Activated CD8-positive, alpha-beta memory T cell treated with anti-CD3 and anti-CD28 coated beads, Interleukin-2, amount 10 ng/mL, durations not matched to agents 7 days and 5 days (primary cell): ENCODE data around the gene PLEKHO2. TPM values are rescaled to one million over a fixed set of nuclear protein-coding genes. Genes with fewer than 3 reads are reported as not detected.

Experiments
- ATAC-seq: fragments of 150-1000 bp; cut with Tn5 transposase; one replicate; pipeline ENCODE4 v1.10.0; 2021; ENCODE audit warnings: moderate library complexity
- CTCF ChIA-PET: fragments of 350-600 bp; sonication (Branson Sonifier 250); formaldehyde crosslinking; loops from one replicate; lab custom pipeline; 2021; ENCODE audit warnings: antibody characterized with exemption; lab: Charles Lee
- DNase-seq: peaks from one replicate; pipeline ENCODE4 v3.0.0-alpha.2; 2020
- H3K27ac Mint-ChIP-seq: one replicate; pipeline ENCODE4 v1.8.0; 2021; ENCODE audit warnings: mild to moderate bottlenecking, mixed read lengths
- H3K27me3 Mint-ChIP-seq: one replicate; pipeline ENCODE4 v1.8.0; 2021; ENCODE audit warnings: mixed read lengths
- H3K36me3 Mint-ChIP-seq: one replicate; pipeline ENCODE4 v1.8.0; 2021; ENCODE audit warnings: mild to moderate bottlenecking, mixed read lengths
- H3K4me1 Mint-ChIP-seq: one replicate; pipeline ENCODE4 v1.8.0; 2021; ENCODE audit warnings: mixed read lengths
- H3K4me3 Mint-ChIP-seq: one replicate; pipeline ENCODE4 v1.8.0; 2021; ENCODE audit warnings: mild to moderate bottlenecking, moderate library complexity, mixed read lengths
- H3K9me3 Mint-ChIP-seq: one replicate; pipeline ENCODE4 v1.8.0; 2022; ENCODE audit warnings: low read depth, mixed read lengths
- total RNA-seq, 2 experiments: library from RNA; stranded (reverse); gene quantifications; one replicate each; pipeline ENCODE4 v1.2.3, GENCODE V29; 2021

The PLEKHO2 gene
- total RNA-seq, 2 experiments from 2014 or later, result 27.8 to 28.4 TPM

DNA sequence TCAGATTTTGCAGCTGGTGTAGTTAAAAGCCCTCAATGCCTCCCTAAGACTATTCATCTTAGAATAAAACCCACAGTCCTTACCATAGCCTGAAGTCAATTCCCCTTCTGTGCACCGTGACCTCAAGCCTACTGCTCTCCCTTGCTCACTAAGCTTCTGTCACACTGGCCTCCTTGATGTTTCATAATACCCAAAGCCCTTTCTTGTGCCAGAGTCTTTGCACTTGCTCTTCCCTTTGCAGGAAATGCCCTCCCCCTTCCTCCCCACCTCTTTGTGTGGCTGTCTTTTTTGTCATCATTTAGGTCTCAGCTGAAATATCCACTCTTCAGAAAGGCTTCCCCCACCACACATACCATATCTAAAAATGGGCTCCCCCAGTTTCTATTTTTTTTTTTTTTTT lies 4.2 kb upstream of the PLEKHO2 start:
- ATAC-seq (no peak), DNase-seq (peak; percentile 70)
- no peaks in the 10 kb centered on the region for H3K27me3 Mint-ChIP-seq
- peaks cover 4% of the 10 kb centered on the region for H3K36me3 Mint-ChIP-seq
- H3K4me1 Mint-ChIP-seq, result peaks cover 46% of the 10 kb centered on the region
- H3K9me3 Mint-ChIP-seq, result no peaks in the 10 kb centered on the region
- H3K27ac Mint-ChIP-seq, result peak overlapping the region; percentile 89
- CTCF ChIA-PET, result interaction anchor here (1.0 to 6.9 kb wide), 11 partner anchors 11 to 194 kb away, joined by 3 to 96 read pairs (median 4); partner anchors contain the start of gene PIF1
- H3K4me3 Mint-ChIP-seq, result peak overlapping the region; percentile 23

DNA sequence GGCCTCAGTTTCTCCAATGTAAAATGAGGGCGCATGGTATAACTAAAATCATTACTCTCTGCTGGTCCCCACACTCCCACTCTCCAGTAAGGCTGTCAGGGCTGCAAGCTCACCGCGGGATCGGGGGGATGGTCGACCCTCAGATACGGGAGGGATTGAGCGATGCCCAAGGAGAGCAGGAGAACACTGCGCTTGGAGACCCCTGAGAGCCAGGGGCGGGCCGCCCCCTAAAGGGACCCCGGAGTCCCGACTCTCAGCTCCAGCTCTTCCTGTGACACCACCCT lies 713 bp upstream of the PLEKHO2 start:
- Mint-ChIP-seq H3K4me3 (peak overlapping the region; percentile 99), H3K27ac (peak overlapping the region; percentile 84), H3K4me1 (peaks cover 68% of the 10 kb centered on the region), H3K36me3 (peaks cover 9% of the 10 kb centered on the region), H3K9me3 (no peaks in the 10 kb centered on the region), H3K27me3 (no peaks in the 10 kb centered on the region)
- DNase-seq (no peak), ATAC-seq (no peak)
- CTCF ChIA-PET, result interaction anchor here (0.7 to 6.9 kb wide), 8 partner anchors 8 to 87 kb away, joined by 3 to 96 read pairs (median 5); partner anchors contain the start of gene PIF1

DNA sequence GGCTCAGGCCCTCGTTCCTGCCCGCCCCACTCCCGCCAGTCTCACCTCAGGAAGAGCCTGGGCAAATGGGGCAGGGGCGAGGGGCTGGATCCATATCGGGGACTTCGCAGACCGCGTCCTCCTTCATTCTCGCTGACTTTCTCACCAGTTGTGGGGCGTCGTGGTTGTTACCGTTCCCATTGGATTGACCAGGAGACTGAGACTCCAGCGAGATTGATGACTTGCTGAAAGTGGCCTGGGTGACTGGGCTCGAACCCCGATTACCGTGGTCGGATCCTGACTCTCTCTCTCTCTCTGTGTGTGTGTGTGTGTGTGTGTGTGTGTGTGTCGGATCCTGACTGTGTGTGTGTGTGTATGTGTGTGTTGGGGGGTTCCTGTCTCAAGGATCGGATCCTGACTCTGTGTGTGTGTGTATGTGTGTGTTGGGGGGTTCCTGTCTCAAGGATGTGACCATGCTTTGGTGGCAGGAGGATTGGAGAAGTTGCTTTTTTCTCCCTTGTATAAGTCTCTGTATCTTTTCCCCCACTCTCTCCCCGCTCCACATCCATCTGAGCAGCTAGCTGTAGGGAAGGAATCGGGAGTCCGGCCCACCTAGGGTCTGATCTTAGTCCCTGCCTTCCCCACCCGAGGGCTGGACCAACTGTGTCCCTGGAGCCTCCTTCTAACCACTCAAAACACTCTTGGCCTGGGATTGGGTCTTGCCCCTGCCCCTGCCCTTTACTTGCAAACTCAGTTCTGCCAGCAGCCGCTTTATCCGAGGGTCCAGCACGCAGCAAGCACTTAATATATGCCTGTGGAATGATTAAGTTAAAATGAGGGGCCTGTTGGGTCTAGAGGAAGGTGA lies 603 bp downstream of the PLEKHO2 start:
- Mint-ChIP-seq H3K27me3 (no peaks in the 10 kb centered on the region), H3K4me1 (peaks cover 70% of the 10 kb centered on the region), H3K4me3 (peak overlapping the region; percentile 99), H3K9me3 (no peaks in the 10 kb centered on the region), H3K27ac (peak overlapping the region; percentile 84), H3K36me3 (peaks cover 11% of the 10 kb centered on the region)
- ATAC-seq (no peak), DNase-seq (no peak)
- CTCF ChIA-PET, result interaction anchor here (1.4 to 3.9 kb wide), 2 partner anchors 51 to 59 kb away, joined by 3 to 27 read pairs; no protein-coding TSS in a partner anchor

DNA sequence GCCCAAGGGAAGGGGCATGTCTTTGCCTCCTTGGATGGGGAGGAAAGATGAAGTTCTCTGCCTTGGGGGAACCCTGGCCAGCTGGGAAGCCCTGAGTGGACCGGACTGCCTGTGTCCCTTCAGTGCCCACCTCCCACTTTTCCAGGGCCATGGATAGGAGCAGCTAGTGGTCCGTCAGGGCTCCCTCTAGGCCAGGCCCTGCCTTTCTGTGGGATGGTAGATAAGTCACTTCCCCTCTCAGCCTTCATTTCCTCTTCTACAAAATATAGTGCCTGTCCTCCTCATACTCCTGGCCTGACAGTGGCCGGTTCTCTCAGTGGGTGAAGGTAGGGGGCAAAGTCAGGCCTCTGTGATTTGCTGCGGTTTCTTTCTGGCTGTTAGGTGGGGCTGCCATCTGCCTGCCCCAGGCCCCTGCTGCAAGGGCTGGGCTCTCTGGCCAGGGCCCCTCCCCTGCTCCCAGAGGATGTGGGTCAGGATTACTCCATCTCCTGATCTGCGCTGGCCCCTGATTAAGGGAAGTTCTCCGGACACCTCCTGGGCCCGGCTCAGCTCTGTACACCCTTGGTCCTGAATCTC lies 1.4 kb downstream of the PLEKHO2 start:
- Mint-ChIP-seq H3K27ac (peak overlapping the region; percentile 84), H3K36me3 (peaks cover 13% of the 10 kb centered on the region), H3K27me3 (no peaks in the 10 kb centered on the region), H3K4me3 (peak overlapping the region; percentile 99), H3K4me1 (peaks cover 68% of the 10 kb centered on the region), H3K9me3 (no peaks in the 10 kb centered on the region)
- DNase-seq (peak; percentile 45), ATAC-seq (no peak)
- CTCF ChIA-PET, result interaction anchor here (1.0 to 3.9 kb wide), 6 partner anchors 40 to 115 kb away, joined by 3 to 27 read pairs (median 3); no protein-coding TSS in a partner anchor

DNA sequence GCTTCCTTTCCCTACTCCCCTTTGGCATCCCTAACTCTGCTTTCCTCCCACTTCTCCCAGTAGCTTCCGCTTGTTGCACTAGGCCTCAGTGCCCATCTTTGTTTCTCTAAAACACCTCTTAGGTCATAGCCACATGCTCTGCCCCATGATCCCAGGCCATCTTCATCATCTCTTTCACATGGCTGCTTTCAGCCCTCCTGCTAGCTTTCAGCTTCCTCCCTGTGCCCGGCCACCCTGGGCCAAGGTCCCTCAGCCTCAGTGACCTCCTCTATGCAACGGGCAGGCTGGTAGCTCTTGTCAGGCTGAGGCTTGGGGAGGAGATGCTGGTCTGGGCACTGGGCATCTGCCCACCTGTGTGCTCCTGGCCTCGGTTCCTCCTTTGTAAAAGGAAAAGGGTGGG lies 2.3 kb downstream of the PLEKHO2 start:
- H3K27me3 Mint-ChIP-seq, result no peaks in the 10 kb centered on the region
- CTCF ChIA-PET, result interaction anchor here (1.0 to 3.9 kb wide), 8 partner anchors 34 to 116 kb away, joined by 3 to 27 read pairs (median 4); partner anchors contain the start of gene ANKDD1A
- peaks cover 63% of the 10 kb centered on the region for H3K4me1 Mint-ChIP-seq
- DNase-seq (no peak), ATAC-seq (no peak)
- H3K27ac Mint-ChIP-seq, result peak overlapping the region; percentile 84
- H3K4me3 Mint-ChIP-seq, result peak overlapping the region; percentile 99
- no peaks in the 10 kb centered on the region for H3K9me3 Mint-ChIP-seq
- H3K36me3 Mint-ChIP-seq, result peaks cover 17% of the 10 kb centered on the region

DNA sequence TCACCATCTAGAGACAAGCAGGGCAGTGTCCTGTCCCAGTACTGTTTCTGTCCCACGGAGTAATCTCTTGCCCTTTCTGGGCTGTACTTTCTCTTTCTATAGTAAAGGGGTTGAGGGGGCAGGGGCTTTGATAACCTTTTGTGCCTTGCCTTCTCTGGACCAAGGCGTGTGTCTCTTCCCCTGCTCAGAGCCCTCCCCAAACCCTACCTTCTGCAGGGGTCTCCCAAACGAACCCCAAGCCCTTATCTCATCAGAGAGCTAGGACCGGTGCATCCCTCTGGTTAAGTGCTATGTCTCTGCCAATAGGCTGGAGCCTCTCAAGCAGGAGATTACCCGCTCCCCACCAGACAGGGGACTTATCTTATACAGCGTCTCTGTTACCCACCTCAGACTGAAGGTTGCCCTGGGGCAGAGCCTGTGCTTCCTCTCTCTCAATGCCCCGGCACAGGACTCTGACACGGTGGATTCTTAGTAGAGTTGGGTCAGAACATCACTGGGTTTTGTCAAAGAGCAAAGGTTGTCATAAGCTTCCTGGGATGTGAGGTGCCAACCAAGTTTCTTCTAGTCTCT lies 2.9 kb downstream of the PLEKHO2 start:
- CTCF ChIA-PET, result interaction anchor here (1.0 to 3.9 kb wide), 9 partner anchors 9 to 68 kb away, joined by 3 to 27 read pairs (median 4); partner anchors contain the start of gene ANKDD1A
- Mint-ChIP-seq H3K27ac (peak overlapping the region; percentile 84), H3K9me3 (no peaks in the 10 kb centered on the region), H3K27me3 (no peaks in the 10 kb centered on the region), H3K4me3 (peak overlapping the region; percentile 99), H3K4me1 (peaks cover 58% of the 10 kb centered on the region), H3K36me3 (peaks cover 18% of the 10 kb centered on the region)
- DNase-seq (peak; percentile 66), ATAC-seq (peak; percentile 7)

DNA sequence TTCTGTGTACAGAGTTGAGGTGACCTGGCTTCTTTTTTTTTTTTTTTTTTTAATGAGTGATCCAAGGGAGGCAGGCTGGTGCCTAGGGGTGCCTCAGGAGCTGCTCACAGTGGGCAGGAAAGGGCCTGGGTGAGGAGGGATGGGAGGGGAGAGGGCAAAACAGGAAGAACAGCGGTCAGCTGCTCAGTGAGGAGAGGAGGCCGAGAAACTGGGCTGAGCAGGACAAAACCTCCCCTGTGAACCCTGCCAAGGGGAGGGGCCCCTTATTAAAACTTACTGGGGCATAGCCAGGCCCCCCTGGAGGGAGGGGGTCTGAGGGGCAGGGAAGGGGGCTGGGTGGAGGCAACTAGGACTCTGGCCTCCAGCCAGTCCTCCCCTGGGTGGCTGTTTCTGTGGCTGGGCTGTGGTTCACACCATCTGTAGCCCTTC lies 3.5 kb downstream of the PLEKHO2 start:
- peaks cover 56% of the 10 kb centered on the region for H3K4me1 Mint-ChIP-seq
- no peak for DNase-seq
- peak overlapping the region; percentile 99 for H3K4me3 Mint-ChIP-seq
- ATAC-seq, result no peak
- H3K36me3 Mint-ChIP-seq, result peaks cover 19% of the 10 kb centered on the region
- H3K27me3 Mint-ChIP-seq, result no peaks in the 10 kb centered on the region
- CTCF ChIA-PET, result interaction anchor here (1.0 to 3.9 kb wide), 7 partner anchors 9 to 67 kb away, joined by 3 to 27 read pairs (median 4); partner anchors contain the start of gene ANKDD1A
- peak overlapping the region; percentile 84 for H3K27ac Mint-ChIP-seq
- no peaks in the 10 kb centered on the region for H3K9me3 Mint-ChIP-seq

DNA sequence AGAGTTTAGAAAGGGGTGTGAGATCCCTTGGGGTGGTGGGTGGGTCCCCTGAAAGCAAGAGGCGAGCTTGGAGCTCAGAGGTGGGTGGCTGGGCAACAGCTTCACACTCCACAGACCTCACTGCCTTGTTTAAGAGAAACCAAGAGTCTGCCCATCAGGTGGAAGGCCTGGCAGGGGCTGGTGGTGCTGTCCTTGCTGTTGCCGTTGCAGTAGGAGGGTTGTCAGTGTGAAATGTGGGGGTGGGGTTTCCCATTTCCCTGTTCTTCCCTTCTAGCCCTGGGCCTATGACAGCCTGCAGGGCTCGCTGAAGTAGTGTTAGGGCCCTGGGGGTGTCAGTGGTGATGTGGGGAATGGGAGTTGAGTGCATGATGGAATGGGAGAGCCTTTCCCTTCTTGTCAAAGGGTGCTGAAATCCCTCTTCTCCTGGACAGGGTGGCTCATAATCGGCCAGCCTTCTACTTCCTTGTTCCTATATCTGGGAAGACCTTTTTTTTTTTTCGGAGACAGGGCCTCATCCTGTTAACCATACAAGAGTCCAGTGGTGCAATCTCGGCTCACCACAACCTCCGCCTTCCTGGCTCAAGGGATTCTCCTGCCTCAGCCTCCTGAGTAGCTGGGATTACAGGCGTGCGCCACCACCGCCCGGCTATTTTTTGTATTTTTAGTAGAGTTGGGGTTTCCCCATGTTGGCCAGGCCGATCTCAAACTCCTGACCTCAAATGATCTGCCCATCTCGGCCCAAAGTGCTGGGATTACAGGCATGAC lies 4.3 kb downstream of the PLEKHO2 start:
- Mint-ChIP-seq H3K4me1 (peaks cover 53% of the 10 kb centered on the region), H3K27me3 (no peaks in the 10 kb centered on the region), H3K27ac (peak overlapping the region; percentile 84), H3K9me3 (no peaks in the 10 kb centered on the region), H3K36me3 (peaks cover 27% of the 10 kb centered on the region), H3K4me3 (peak overlapping the region; percentile 3)
- ATAC-seq (no peak), DNase-seq (no peak)
- CTCF ChIA-PET, result interaction anchor here (0.9 to 3.9 kb wide), 6 partner anchors 9 to 48 kb away, joined by 3 to 27 read pairs (median 4); partner anchors contain the start of gene PIF1

DNA sequence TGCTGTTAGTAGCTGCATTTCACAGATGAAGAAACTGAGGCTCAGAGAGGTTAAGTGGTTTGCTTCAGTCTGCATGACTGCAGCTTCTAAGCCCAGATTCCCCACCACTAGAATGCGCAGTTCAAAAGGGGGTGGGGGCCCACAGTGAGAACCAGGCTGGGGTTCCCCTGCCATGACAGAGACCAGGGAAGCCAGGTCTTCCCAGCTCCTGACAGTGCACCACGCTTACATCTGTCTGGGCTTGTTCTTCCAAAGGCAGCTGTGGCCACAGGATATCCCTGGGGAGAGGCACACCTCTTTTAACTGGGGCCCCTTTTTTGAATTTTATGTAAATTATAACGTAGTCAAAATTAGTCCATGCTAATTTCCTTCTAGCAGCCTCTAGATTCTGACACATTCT lies 5.3 kb downstream of the PLEKHO2 start:
- DNase-seq (no peak), ATAC-seq (no peak)
- Mint-ChIP-seq H3K9me3 (no peaks in the 10 kb centered on the region), H3K36me3 (peaks cover 29% of the 10 kb centered on the region), H3K4me3 (no peak overlapping the region), H3K27ac (no peak overlapping the region), H3K27me3 (no peaks in the 10 kb centered on the region), H3K4me1 (peaks cover 55% of the 10 kb centered on the region)
- CTCF ChIA-PET, result interaction anchor here (0.6 to 1.6 kb wide), 4 partner anchors 11 to 622 kb away, joined by 3 to 5 read pairs (median 4); partner anchors contain the start of gene PIF1

DNA sequence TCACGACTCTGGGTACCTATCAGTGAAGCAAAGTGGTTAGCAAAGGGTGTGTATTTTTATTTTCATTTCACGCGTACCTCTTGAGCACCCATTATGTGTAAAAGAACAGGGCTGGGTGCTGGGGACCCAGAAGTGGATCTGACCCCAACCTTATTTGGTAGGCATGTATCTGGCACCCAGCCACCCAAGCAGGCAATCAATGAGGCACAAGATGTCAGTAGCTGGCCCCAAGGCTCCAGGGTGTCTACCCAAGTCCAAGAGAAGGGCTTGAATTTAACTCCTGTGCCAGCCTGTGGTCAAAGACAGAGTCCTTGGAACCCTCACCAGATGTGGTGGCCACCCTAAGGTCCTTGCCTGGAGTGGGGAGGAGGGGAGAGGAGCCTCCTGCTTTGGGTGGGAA lies 5.7 kb downstream of the PLEKHO2 start:
- no peak for DNase-seq
- Mint-ChIP-seq H3K9me3 (no peaks in the 10 kb centered on the region), H3K4me3 (no peak overlapping the region), H3K36me3 (peaks cover 28% of the 10 kb centered on the region), H3K27me3 (no peaks in the 10 kb centered on the region), H3K4me1 (peaks cover 57% of the 10 kb centered on the region), H3K27ac (peak overlapping the region; percentile 14)
- no peak for ATAC-seq
- CTCF ChIA-PET, result interaction anchor here (0.6 to 1.5 kb wide), 5 partner anchors 12 to 622 kb away, joined by 3 to 6 read pairs (median 3); no protein-coding TSS in a partner anchor

DNA sequence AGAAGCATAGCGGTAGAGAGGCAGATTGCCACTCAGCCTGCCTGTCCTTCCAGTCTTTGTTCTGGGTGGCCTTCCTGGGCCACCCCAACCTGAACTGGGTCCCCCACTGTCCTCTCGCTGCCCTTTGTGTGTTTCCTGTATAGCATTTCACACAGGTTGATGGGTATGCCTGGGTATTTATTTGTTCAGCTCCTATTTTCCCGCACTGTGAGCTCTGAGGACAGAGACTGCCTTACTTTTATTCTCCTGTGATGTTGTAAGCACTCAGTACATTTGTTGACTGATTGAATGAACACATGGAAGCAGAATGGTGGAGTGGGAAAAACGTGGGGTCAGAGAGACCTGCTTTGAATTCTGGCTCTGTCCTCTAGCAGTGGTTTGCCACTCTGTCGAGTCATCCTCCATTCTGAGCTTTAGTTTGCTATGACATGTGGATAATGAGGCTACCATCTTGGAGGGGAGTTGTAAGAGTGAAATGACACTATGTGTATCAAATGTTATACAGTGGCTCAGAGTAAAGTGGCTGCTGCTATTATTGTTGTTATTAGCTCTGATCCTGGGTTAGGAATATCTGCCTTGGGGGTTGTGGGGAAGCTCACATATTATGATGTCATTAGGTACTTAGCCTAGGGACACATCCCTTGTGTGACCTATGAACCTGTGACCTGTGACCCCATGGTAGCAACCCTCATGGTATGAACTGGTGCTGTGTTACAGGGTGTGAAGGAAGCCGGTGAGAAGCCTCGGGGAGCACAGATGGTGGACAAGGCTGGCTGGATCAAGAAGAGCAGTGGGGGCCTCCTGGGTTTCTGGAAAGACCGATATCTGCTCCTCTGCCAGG lies 6.4 kb downstream of the PLEKHO2 start:
- no peaks in the 10 kb centered on the region for H3K27me3 Mint-ChIP-seq
- CTCF ChIA-PET, result interaction anchor here (0.9 to 1.5 kb wide), 3 partner anchors 12 to 56 kb away, joined by 3 to 6 read pairs (median 5); no protein-coding TSS in a partner anchor
- no peaks in the 10 kb centered on the region for H3K9me3 Mint-ChIP-seq
- no peak overlapping the region for H3K4me3 Mint-ChIP-seq
- peaks cover 55% of the 10 kb centered on the region for H3K4me1 Mint-ChIP-seq
- peaks cover 26% of the 10 kb centered on the region for H3K36me3 Mint-ChIP-seq
- peak overlapping the region; percentile 7 for H3K27ac Mint-ChIP-seq
- ATAC-seq (no peak), DNase-seq (no peak)
